NB4 (cell line): Measurements from ENCODE around the gene QRICH2.
"Not testable (repeated sequence)": the region's sequence is repeated elsewhere in the genome, so short reads cannot be mapped to it uniquely, and the experiment has no call there.

ENCODE experiments used
- DNase-seq: peaks from one replicate; pipeline ENCODE4 v3.0.0; 2010; ENCODE audit warnings: low read depth
- H3K4me3 ChIP-seq: one replicate; pipeline ENCODE4 v1.5.1; 2011; ENCODE audit warnings: mild to moderate bottlenecking, low read depth, low read length, moderate library complexity
- CTCF ChIP-seq: IDR thresholded peaks from one replicate; pipeline ENCODE4 v1.5.1; 2012; ENCODE audit warnings: low read depth, low read length
- MAX ChIP-seq: IDR thresholded peaks from 2 replicates; pipeline ENCODE4 v1.6.1; 2011; ENCODE audit warnings: low read depth, low read length
- MYC ChIP-seq: IDR thresholded peaks from 2 replicates; pipeline ENCODE4 v1.6.1; 2011; ENCODE audit warnings: low read depth, low read length
- POLR2A ChIP-seq: IDR thresholded peaks from 2 replicates; pipeline ENCODE4 v1.6.1; 2011; ENCODE audit warnings: mild to moderate bottlenecking; ENCODE audit not compliant: insufficient read length; ENCODE audit errors: extremely low read depth

Gene QRICH2

GRCh38 chr17:76268015-76268749 lies 39.9 kb downstream of the QRICH2 start:
- no peak for TF ChIP-seq CTCF
- TF ChIP-seq MYC, result peak; percentile 94
- peak; percentile 37 for TF ChIP-seq POLR2A
- peak; percentile 81 for TF ChIP-seq MAX
- peak; percentile 95 for DNase-seq

GRCh38 chr17:76267581-76268001 lies 40.5 kb downstream of the QRICH2 start:
- DNase-seq, result not testable (repeated sequence)
- H3K4me3 ChIP-seq, result peak overlapping the region; percentile 50

More at GRCh38 chr17:76268015-76268749, 39.9 kb downstream of the QRICH2 start:
- H3K4me3 ChIP-seq, result peak overlapping the region; percentile 50

GRCh38 chr17:76267051-76267576 lies 41.0 kb downstream of the QRICH2 start:
- TF ChIP-seq POLR2A, result no peak
- TF ChIP-seq CTCF, result no peak
- no peak for TF ChIP-seq MAX
- no peak for TF ChIP-seq MYC
- peak overlapping the region; percentile 85 for H3K4me3 ChIP-seq

GRCh38 chr17:76266244-76266938 lies 41.7 kb downstream of the QRICH2 start:
- no peak for TF ChIP-seq MYC
- no peak for TF ChIP-seq CTCF
- TF ChIP-seq MAX, result no peak
- TF ChIP-seq POLR2A, result no peak
- peak overlapping the region; percentile 85 for H3K4me3 ChIP-seq
- DNase-seq, result peak; percentile 54

More at GRCh38 chr17:76267051-76267576, 41.0 kb downstream of the QRICH2 start:
- DNase-seq, result no peak

GRCh38 chr17:76265624-76266243 lies 42.3 kb downstream of the QRICH2 start:
- peak; percentile 10; the same call in 1 of the 2 replicates for TF ChIP-seq MYC
- peak; percentile 66; the same call in 1 of the 2 replicates for TF ChIP-seq MAX
- no peak for TF ChIP-seq CTCF
- TF ChIP-seq POLR2A, result no peak
- peak overlapping the region; percentile 85 for H3K4me3 ChIP-seq
- DNase-seq, result peak; percentile 63
